Measurements from ENCODE around the gene UMODL1.
"Not testable (repeated sequence)": the region's sequence is repeated elsewhere in the genome, so short reads cannot be mapped to it uniquely, and the experiment has no call there.

UMODL1 gene

DNA sequence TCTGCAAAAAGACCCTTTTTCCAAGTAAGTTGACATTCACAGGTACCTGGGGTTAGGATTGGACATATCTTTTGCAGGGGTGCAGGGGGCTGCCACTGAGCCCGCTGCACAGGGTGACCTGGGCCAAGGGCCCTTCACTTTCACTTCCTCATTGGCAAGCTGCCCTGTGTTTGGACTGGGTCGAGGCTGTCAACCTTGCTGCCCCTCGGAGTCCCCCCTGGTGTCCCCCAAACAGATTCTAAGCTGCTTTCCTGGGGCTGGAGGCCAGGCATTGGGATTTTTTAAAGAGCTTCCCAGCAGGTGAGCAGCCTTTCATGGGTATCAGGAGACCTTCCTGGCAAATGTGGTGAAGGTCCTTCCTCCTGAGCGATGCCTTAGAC is 7.9 kb upstream of the UMODL1 start:
- peak overlapping the region; percentile 93 for H3K4me3 Mint-ChIP-seq
- peak; percentile 65 for ATAC-seq
- no peaks in the 10 kb centered on the region for H3K27me3 Mint-ChIP-seq
- no peaks in the 10 kb centered on the region for H3K9me3 Mint-ChIP-seq
- H3K27ac Mint-ChIP-seq: peak overlapping the region; percentile 91
- H3K4me1 Mint-ChIP-seq: peaks cover 88% of the 10 kb centered on the region
- H3K36me3 Mint-ChIP-seq: no peaks in the 10 kb centered on the region

DNA sequence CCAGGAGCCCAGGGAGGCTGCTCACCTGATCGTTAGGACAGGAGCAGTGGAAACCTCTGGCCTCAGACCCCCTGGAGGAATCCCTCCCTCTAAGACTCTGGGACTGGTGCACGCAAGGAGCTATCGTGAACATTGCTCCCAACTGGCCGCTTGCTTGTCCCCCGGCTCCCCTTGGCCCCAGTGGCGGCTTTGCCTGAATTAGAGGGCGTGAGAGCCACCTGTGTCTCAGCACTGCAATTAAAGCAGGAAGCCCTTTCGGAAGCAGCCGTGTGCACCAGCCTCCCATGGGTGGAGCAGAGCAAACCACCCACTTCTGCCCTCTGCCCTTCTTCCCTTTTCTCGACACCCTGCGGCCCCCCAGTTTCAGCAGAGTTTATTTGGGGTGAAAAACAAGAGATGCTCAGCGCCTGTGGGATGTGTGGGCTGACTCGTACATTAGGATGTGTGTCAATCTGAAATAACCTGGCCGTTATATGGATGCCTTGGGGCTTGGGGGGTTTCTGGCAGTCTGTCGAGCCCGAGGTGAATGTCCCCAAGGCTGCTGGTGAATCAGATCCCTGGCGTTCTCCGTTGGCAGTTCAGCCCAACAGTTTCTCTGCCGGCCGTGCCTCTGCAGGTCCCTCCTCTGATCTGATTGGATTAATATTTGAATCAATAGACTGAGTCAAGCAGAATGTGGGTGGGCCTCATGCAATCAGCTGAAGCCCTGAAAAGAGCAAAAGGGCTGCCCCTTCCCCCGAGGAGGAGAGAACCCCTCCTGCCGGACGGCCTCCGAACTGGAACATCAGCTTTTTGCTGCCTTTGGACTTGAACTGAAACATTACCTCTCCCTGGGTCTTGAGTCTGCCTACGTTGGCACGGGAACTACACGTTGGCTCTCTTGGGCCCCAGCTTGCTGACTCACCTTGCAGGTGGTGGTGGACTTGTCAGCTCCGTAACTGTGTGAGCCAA is 7.3 kb upstream of the UMODL1 start:
- Mint-ChIP-seq H3K4me3 (peak overlapping the region; percentile 93), H3K36me3 (no peaks in the 10 kb centered on the region), H3K27ac (peak overlapping the region; percentile 91), H3K4me1 (peaks cover 82% of the 10 kb centered on the region), H3K27me3 (no peaks in the 10 kb centered on the region), H3K9me3 (no peaks in the 10 kb centered on the region)
- peak; percentile 74 for ATAC-seq

DNA sequence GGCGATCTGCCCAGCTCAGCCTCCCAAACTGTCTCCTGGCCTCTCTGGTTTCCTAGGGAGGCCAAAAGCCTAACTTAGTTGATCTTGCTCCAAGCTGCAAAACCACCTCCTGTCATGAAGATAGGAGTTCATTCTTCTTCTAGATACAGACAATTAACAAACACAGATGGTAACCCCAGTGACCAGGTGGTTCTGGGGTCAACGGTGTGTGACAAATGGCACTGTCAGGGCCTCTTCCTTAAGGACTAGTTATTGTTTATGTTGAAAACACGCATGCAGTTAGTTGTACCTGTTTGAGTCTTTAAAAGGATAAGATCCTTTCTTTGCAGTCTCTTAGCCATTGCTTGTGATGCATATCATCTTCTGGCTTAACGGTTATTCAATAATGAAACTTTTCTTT is 4.6 kb upstream of the UMODL1 start:
- Mint-ChIP-seq H3K27ac (peak overlapping the region; percentile 77), H3K36me3 (no peaks in the 10 kb centered on the region), H3K4me1 (peaks cover 57% of the 10 kb centered on the region), H3K27me3 (no peaks in the 10 kb centered on the region), H3K9me3 (no peaks in the 10 kb centered on the region), H3K4me3 (peak overlapping the region; percentile 6)
- no peak for ATAC-seq

DNA sequence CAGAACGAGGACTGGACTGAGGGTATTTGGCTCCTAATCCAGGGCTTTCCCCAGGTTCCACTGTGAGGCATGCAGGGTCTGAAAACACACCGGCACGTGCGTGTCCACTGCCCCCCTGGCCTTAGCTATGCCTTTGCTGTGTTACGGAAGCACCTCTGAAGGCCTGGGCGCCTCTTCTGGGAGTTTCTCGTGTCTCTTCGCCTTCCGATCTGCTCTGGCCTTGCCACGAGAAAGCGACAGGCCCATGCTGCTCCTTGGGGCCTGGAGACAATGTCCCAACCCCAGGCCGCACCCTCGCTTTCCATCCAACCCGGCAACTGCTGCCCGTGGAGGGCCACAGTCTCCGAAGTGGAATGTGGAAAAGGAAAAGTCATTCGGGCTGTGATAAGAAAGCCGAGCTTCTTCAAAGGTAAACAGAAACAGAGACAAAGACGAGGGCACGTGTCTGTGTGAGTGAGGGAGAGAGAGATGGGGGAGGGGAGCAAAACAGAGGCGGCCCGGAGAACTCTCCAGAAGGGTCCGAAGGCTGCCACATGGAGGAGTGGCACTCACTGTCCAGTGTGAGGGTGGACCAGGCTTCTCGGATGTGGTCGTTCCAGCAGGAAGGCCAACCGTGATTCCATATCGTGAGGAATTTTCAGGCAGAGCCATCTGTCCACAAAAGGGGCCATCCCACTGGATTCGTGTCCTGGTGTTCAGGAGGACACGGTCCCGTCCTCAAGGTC is 3.4 kb upstream of the UMODL1 start:
- H3K27ac Mint-ChIP-seq: peak overlapping the region; percentile 77
- H3K4me1 Mint-ChIP-seq: peaks cover 46% of the 10 kb centered on the region
- no peak overlapping the region for H3K4me3 Mint-ChIP-seq
- no peak for ATAC-seq
- H3K36me3 Mint-ChIP-seq: no peaks in the 10 kb centered on the region
- H3K9me3 Mint-ChIP-seq: no peaks in the 10 kb centered on the region
- H3K27me3 Mint-ChIP-seq: no peaks in the 10 kb centered on the region

DNA sequence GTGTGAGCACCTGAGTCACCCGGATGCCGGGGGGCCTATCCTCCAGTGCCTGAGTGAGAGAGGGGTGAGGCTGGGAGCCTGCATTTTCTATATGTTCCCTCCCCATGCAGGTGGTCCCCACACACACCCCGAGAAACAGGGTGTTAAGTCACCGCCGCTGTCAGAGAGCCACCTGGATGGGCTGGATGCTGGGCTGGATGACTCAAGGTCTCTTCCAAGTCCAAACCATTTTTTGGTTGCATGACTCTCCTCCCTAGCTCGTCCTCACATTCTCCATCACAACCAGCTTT is 2.9 kb upstream of the UMODL1 start:
- no peak overlapping the region for H3K27ac Mint-ChIP-seq
- H3K36me3 Mint-ChIP-seq: no peaks in the 10 kb centered on the region
- H3K4me1 Mint-ChIP-seq: peaks cover 42% of the 10 kb centered on the region
- ATAC-seq: no peak
- H3K4me3 Mint-ChIP-seq: no peak overlapping the region
- no peaks in the 10 kb centered on the region for H3K9me3 Mint-ChIP-seq
- no peaks in the 10 kb centered on the region for H3K27me3 Mint-ChIP-seq

DNA sequence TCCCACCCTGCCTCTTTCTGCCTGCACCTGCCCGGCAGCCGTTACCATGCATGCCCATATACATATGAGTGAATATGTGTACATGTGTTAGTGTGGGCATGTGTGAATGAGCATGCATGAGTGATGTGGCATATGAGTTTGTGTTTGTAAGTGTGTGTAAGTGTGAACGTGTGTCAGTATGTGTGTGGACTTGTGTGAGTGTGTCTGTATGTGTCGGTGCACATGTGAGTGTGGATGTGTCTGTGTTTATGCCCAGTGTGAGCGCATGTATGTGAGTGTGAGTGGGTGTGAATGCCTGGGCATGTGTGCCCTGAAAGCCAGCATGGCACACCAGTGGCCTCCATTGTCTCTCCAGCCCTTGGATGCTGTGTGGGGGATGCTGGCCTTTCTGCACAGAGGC is 2.5 kb upstream of the UMODL1 start:
- H3K36me3 Mint-ChIP-seq: no peaks in the 10 kb centered on the region
- no peak for ATAC-seq

DNA sequence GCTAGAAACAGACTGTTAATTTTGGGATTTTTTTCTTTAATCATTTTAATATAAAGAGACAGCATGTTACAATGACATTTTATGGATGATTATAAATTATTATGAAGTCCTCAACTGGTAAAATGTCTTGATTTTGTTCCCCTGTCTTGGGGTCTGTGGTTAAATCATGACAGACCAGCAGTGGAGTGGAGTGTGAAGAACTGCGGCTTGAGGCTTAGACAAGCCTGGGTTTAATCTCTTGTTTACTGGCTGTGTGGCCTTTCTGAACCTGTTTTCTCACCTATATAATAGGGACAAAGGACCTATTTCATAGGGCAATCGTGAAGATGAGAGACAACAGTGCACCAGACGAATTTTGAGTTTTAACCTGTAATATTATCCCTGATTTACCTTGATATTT is 1.8 kb upstream of the UMODL1 start:
- no peaks in the 10 kb centered on the region for H3K9me3 Mint-ChIP-seq
- H3K4me1 Mint-ChIP-seq: peaks cover 40% of the 10 kb centered on the region
- H3K36me3 Mint-ChIP-seq: no peaks in the 10 kb centered on the region
- no peaks in the 10 kb centered on the region for H3K27me3 Mint-ChIP-seq
- no peak for ATAC-seq
- no peak overlapping the region for H3K4me3 Mint-ChIP-seq
- H3K27ac Mint-ChIP-seq: no peak overlapping the region

More for the DNA sequence above, 2.5 kb upstream of the UMODL1 start:
- Mint-ChIP-seq H3K27me3 (no peaks in the 10 kb centered on the region), H3K27ac (no peak overlapping the region), H3K4me1 (peaks cover 42% of the 10 kb centered on the region), H3K4me3 (no peak overlapping the region), H3K9me3 (no peaks in the 10 kb centered on the region)

DNA sequence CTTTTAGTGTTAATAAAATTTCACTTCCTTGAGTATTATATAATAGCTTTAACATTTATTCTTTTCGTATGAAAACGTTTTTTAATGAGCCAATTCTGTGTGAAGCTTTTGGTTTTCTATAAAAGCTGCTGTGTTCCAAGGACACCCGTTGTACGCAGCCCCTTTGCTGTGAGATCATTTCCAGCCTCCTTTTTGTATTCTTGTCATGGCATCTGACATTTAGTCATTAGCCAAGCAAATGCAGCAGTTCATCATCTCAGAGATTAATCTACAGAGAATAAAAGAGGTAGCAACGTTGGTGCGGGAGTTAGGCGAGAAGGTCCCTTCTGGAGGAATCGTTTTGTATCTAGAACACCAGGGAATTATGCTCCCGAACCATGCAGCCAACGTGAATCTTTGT is 1.3 kb upstream of the UMODL1 start:
- no peak for ATAC-seq
- Mint-ChIP-seq H3K9me3 (no peaks in the 10 kb centered on the region), H3K4me1 (peaks cover 35% of the 10 kb centered on the region), H3K27me3 (no peaks in the 10 kb centered on the region), H3K27ac (no peak overlapping the region), H3K36me3 (no peaks in the 10 kb centered on the region), H3K4me3 (no peak overlapping the region)

DNA sequence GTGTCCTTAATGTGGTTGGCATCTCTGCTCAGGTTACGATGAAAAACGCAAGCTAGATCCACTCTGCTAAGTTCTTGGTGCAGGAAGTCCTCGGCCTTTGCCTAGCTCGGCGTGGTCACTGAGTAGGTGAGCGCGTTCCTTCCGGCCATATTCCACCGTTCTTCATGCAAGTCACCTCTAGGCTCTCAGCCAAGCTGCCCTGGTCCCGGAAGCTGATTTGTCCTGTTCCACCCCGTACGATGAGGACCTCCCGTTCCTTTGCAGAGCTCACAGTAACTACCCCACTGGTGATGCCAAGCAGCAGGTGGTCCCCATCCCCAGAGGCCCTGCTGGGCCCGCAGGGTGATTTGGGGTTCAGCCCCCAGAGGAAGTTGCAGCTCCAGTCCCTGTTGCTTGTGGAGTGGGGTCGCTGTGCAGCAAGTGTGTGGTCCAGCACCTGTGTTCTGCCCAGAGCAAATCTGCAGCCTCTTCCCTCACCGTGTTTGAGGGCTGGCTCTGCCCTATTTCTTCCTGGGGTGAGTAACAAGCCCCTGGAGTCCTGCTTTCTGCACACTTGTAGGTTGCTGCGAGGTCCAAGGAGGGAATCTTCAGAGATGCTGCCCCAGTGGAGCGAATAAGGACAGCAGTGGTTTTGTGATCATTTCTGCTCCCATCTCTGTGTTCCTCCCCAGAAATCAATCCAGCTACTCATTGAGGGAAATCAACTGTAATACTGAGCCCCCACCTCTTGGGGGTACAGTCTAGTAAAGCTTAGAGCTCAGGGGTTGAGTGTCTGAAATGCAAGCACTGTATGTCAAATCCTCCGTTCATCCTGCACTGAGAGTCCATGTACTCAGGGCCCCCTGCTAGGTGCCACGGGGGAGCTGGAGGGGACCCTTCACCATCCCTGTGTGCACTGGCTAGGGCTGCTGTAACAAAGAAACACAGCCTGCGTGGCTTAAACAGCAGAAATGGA is 2.3 kb downstream of the UMODL1 start:
- no peak overlapping the region for H3K4me3 Mint-ChIP-seq
- H3K9me3 Mint-ChIP-seq: no peaks in the 10 kb centered on the region
- ATAC-seq: no peak
- peak overlapping the region; percentile 44 for H3K27ac Mint-ChIP-seq
- no peaks in the 10 kb centered on the region for H3K36me3 Mint-ChIP-seq
- no peaks in the 10 kb centered on the region for H3K27me3 Mint-ChIP-seq
- H3K4me1 Mint-ChIP-seq: peaks cover 29% of the 10 kb centered on the region

DNA sequence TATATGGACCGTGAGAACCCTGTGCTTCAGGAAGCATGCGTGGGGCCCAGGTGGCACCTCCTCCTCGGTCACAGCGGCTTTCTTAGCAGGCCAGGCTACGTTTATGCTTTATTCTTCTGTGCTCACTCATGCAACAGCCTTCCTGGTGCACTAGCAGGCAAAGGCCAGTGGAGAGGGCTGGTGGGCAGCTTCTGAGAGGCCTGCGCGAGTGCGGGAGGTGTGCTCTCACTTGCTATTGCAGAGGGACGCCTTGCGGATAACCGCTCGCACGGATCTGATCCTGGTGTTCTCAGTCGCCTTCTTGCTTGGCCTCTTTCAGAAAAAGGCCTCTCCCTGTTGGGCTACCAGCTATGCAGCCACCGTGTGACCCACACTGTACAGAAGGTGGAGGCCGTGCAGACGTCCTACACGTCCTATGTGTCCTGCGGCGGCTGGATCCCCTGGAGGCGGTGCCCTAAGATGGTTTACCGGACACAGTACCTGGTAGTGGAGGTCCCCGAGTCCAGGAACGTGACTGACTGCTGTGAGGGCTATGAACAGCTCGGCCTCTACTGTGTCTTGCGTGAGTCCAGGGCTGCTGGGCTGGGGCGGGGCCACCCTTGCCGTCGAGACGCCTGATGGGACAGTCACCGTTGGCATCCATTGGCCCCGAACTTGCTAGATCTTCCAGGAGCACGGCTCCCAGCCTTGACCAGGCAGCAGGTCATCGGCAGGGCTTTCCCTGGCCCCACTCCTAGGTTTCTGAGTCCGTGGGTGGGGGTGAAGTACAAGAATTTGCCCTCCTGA is 4.8 kb downstream of the UMODL1 start:
- Mint-ChIP-seq H3K4me1 (peaks cover 47% of the 10 kb centered on the region), H3K27ac (no peak overlapping the region), H3K36me3 (no peaks in the 10 kb centered on the region), H3K27me3 (no peaks in the 10 kb centered on the region), H3K4me3 (no peak overlapping the region), H3K9me3 (no peaks in the 10 kb centered on the region)
- ATAC-seq: no peak

DNA sequence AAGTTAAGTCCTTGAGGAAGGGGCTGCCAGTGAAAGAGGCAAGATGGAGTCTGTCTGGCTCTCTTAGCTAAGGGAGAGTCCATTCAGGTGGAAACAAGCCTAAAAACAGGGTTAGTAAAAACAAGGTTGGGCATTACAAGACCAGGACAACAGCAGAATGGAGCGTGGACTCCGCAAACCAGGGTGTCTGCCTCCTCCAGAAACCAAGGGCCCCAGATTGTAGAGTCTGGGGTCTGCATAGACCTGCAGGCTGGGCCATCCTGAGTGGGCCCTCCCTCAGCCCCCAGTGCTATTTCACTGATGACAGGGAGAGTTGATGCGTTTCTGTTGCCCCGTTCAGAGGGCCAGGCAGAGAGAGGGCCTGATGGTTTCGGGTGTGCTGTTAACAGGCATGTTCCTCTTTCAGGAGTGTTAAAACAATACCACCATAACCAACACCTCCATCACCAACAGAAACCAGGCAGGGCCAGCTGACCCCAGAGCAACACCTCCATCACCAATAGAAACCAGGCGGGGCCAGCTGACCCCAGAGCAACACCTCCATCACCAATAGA is 6.6 kb downstream of the UMODL1 start:
- H3K27me3 Mint-ChIP-seq, H3K9me3 Mint-ChIP-seq, H3K4me3 Mint-ChIP-seq, H3K36me3 Mint-ChIP-seq: not testable (repeated sequence)
- peak; percentile 92 for ATAC-seq
- Mint-ChIP-seq H3K4me1 (peaks cover 47% of the 10 kb centered on the region), H3K27ac (peak overlapping the region; percentile 27)

DNA sequence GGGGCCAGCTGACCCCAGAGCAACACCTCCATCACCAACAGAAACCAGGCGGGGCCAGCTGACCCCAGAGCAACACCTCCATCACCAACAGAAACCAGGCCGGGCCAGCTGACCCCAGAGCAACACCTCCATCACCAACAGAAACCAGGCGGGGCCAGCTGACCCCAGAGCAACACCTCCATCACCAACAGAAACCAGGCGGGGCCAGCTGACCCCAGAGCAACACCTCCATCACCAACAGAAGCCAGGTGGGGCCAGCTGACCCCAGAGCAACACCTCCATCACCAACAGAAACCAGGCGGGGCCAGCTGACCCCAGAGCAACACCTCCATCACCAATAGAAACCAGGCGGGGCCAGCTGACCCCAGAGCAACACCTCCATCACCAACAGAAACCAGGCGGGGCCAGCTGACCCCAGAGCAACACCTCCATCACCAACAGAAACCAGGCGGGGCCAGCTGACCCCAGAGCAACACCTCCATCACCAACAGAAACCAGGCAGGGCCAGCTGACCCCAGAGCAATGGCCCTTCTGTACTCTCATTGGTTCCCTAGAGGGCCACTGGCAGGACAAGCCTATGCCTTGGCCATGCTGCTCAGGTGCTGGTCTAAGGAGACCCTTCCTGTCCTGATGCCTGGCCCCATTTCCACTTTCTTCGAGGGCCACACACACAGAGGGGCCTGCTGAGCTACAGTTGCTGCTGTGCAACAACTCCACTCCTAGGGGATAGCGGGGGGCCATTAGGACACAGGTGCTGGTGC is 7.3 kb downstream of the UMODL1 start:
- H3K27me3 Mint-ChIP-seq: peaks cover 13% of the 10 kb centered on the region
- not testable (repeated sequence) for ATAC-seq, H3K4me3 Mint-ChIP-seq, H3K36me3 Mint-ChIP-seq, H3K9me3 Mint-ChIP-seq
- peak overlapping the region; percentile 48 for H3K27ac Mint-ChIP-seq
- H3K4me1 Mint-ChIP-seq: peaks cover 46% of the 10 kb centered on the region

DNA sequence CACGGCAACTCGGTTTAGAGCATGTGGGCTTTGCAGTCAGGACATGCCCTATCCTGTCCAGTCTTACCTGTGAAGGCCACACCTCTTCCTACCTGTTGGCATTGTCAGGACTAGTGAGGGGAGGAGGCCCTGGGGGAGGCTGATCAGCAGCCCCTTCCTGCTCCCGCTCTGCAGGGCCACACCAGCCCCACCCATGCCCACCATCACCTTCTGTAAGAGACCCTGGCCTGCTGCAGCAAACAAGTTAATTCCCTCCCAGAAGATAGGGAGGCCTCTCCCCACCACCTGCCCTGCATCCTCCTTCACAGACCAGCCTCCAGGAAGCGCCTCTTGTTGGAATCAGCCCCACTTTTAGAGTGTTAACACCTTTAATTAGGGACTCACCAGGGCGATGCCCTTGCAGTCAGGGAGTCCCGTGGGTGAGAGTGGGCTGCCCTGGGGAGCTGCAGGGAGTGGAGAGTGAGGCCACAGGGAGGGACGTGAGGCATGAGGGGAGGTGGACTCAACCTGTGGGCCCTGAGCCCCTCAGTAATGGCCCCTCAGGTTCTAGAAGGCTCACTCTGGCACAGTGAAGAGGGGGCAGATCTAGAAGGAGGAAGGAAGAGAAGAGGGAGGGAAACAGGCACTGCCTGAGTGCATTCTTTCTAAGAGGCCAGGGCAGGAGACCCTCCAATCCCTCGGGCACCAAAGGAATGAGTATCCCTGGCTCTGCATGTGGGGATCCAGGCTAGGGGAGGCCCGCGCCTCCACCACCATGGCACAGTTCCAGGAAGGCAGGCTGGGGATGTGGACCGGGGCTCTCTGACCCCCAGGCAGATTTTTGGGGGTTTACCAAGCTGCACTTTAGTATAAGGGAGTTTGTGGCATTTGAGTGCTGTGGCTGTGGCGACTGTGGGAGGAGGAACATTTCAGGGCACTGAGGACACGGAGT is 8.2 kb downstream of the UMODL1 start:
- Mint-ChIP-seq H3K36me3 (no peaks in the 10 kb centered on the region), H3K27me3 (peaks cover 18% of the 10 kb centered on the region), H3K4me1 (peaks cover 41% of the 10 kb centered on the region), H3K9me3 (no peaks in the 10 kb centered on the region), H3K4me3 (no peak overlapping the region), H3K27ac (peak overlapping the region; percentile 48)
- ATAC-seq: no peak
